ENCODE measurements around the gene KRT8.

Gene KRT8

GRCh38 chr12:52924764-52925716 lies 20.2 kb upstream of the KRT8 start:
- no peak for DNase-seq

GRCh38 chr12:52921488-52922165 lies 16.8 kb upstream of the KRT8 start:
- no peak for DNase-seq

DNA sequence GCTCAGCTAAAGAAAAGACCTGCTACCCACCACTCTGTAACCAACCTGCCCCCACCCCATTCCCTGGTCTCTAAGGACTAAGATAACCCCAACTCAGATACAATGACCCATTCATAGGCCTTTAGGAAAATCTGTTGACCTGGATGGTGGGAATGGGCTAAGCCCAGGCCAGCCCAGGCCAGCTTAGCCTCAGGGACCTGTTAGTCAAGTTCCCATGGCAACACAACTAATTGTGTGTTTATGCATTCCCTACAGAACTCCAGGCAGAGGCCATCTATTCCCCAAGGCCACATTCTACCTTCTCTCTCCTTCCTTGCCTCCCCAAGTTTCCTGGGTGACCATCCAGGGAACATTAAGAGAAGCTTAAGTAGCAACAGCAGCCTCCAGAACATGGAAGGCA lies 16.1 kb upstream of the KRT8 start:
- DNase-seq = no peak

DNA sequence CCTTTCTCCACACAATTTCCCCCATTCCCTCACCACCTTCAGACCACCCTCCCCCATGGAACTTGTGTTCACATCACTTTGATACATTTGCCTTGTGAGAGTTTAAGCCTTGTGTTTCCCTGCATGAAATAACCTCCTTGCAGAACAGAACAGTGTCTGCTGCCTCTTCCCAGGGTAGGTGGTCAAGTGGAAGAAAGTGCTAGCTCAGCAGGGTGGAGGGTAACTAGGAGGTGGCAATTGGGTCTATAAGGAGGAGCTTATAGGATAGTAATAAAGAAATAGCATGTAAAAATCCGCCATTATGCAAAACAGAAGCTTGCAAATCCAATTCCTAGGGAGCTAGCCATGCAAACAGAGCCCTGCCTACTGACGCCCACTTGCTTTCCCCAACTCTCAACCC lies 13.9 kb upstream of the KRT8 start:
- DNase-seq = no peak

DNA sequence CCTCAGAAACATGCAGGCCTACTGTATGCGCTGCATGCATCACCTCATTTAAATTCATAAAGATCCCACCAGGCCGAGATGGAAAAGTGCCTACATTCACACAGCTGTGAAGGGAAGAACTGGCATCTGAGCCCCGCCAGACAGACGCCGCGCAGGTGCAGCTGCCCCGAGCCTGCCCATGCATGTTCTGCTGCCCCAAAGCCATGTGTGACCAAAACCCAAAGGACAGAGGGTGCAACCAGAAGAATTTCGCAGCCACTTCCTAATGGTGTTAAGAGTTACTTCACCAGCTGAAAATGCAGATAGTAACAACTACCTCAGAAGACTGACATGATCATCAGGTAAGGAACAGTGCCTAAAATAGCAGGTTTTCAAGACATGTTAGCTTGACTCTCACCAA lies 13.5 kb upstream of the KRT8 start:
- no peak for DNase-seq

DNA sequence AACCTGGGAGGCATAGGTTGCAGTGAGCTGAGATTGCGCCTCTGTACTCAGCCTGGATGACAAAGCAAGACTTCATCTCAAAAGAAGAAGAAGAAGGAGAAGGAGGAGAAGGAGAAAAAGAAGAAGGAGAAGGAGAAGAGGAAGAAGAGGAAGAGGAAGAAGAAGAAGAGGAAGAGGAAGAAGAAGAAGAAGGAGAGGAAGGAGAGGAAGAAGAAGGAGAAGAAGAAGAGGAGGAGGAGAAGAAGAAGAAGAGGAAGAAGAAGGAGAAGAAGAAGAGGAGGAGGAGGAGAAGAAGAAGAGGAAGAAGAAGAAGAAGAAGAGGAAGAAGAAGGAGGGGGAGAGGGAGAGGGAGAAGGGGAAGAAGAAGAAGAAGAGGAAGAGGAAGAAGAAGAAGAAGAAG lies 12.9 kb upstream of the KRT8 start:
- no peak for DNase-seq

DNA sequence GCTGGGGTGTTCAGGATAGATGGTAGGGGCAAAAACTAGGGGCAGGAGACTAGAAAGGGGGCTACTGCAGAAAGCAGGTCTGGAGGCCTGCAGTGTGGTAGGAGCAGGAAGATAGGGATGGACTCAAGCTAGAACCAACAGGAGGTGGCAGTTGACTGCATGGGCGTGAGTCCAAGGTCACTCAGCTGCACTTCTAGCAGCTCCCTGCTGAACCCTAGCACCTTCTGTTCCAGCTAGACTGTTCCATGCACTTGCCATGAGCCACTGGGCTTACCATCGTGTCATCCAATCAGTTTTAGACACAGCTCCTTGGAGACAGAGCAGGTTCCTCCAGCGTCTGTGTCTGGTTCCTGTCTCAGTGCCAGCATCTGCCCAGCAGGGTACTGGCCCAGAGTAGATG lies 11.3 kb upstream of the KRT8 start:
- DNase-seq = no peak

DNA sequence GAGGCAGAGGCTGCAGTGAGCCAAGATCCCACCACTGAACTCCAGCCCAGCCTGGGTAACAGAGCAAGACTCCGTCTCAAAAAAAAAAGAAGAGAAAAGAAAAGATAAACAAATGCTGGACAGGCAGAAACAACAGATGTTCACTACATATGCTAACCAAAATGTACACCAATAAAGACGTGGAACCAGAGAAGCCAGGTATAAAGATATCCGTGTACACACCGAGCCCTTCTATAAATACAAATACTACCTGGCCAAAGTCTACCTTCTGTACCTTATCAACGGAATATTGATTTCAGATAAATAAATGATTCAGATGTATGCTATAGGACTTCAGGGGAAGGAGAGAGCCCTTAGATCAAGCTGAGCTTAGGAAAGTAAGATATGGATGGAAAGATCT lies 10.8 kb upstream of the KRT8 start:
- DNase-seq = no peak

- DNase-seq = no peak
These were observed 9.8 kb upstream of the KRT8 start for GRCh38 chr12:52914576-52915121.

DNA sequence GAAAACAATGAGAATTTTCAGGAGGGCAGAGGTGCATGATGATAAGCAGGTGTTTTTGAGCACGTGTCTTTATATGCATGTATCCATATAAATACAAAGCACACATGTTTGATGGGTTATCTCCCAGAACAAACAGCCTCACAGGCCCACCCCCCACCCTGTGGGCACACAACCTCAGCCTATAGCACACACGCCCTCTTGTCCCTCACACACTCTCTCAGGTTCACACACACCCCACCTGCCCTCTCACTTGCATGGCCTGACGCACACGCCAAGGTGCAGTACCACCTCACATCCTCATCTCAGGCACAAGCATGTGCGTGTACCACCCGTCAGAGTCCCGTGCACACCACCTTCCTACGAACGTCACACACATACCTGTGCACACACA lies 8.6 kb upstream of the KRT8 start:
- DNase-seq = no peak

- DNase-seq = no peak
These were observed 8.0 kb upstream of the KRT8 start for GRCh38 chr12:52912711-52913430.

DNA sequence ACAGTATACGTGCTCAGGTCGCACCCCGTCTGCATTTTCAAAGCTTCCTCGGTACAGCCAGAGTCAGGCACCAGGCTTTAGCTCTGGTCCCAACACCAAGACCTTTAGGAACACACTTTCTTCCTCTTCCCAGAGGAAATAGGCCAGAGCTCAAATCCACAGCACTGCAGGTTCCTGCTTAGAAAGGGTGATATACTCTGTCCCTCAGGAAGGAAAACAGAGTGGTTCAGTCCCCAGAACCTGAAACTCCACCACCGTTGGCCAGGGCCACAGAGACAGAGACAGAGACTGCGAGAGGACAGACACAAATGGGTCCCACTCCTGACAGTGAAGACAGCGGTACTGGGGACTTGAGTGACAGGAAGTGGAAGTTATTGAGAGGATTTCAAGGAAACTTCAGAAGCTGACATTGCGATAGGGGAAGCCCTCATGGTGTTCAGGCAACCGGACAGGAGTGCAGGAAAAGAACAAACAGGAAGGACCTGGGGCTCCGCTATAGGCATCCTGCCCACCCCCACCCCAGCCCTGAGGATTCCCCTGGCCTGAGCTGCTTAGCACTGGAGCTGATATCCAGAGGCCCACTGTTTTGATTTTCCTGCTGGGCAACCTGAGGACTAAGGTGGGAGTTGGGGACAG lies 5.5 kb upstream of the KRT8 start:
- DNase-seq = no peak

GRCh38 chr12:52909796-52910195 lies 4.9 kb upstream of the KRT8 start:
- no peak for DNase-seq

GRCh38 chr12:52909331-52909730 lies 4.5 kb upstream of the KRT8 start:
- no peak for DNase-seq

GRCh38 chr12:52907092-52907810 lies 2.4 kb upstream of the KRT8 start:
- no peak for DNase-seq

GRCh38 chr12:52906191-52906601 lies 1.3 kb upstream of the KRT8 start:
- no peak for DNase-seq

DNA sequence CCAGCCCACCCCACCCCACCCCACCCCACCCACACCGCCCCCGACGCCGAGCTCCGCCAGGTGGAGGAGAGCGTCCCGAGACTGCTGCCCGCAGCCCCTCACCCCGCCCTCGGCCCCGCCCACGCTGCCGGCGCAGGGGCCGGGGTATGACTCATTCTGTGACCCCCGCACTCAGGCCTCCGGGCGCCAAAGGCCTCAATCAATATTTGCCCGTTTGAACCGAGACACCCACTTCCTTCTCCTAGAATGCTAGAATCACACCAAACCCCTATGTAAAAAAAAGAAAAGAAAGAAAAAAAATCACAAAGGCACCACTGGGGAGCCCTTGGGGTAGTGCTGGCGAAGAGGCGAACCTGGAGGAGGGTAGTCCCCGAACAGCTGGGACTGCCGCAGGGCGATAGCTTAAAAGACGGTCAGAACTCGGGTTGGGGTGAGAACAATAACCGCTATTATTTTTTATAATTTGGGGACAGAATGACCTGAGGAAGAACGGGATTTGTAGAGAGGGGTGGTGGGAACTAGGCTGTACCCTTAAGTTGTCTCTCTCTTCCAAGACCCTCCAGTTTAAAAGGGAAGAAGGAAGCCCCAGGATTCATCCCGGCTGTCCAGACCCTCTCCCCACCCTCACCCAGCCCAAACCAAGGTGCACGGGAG lies 894 bp downstream of the KRT8 start:
- DNase-seq = no peak

- no peak for DNase-seq
These were observed 1.5 kb downstream of the KRT8 start for GRCh38 chr12:52903285-52903854.

GRCh38 chr12:52901715-52902541 lies 2.9 kb downstream of the KRT8 start:
- no peak for DNase-seq

Measured in GDM1 (cell line).